Neural cell (in vitro differentiated cells): ENCODE results near the gene RIPOR2.

Source experiments
- CTCF ChIP-seq: fragments of 450-650 bp; IDR thresholded peaks from 2 replicates; pipeline ENCODE4 v1.5.1; 2014; ENCODE audit warnings: antibody characterized with exemption, mild to moderate bottlenecking, moderate library complexity; ENCODE audit not compliant: poor library complexity, severe bottlenecking
- EP300 ChIP-seq: fragments of 450-650 bp; conservative IDR thresholded peaks from 2 replicates; pipeline ENCODE4 v1.6.1; 2014; ENCODE audit warnings: antibody characterized with exemption, mild to moderate bottlenecking, moderate library complexity; ENCODE audit not compliant: poor library complexity, severe bottlenecking
- EZH2 ChIP-seq: fragments of 200-600, 300-800 bp; shearing (Covaris generic), sonication (generic); IDR thresholded peaks from 2 replicates; pipeline ENCODE4 v1.6.1; 2014; ENCODE audit warnings: antibody characterized with exemption, low read length, borderline replicate concordance, mild to moderate bottlenecking; ENCODE audit not compliant: insufficient read depth, poor library complexity, severe bottlenecking
- POLR2AphosphoS5 ChIP-seq: IDR thresholded peaks from 2 replicates; pipeline ENCODE4 v1.6.1; 2012
- RAD21 ChIP-seq: fragments of 450-650 bp; conservative IDR thresholded peaks from 2 replicates; pipeline ENCODE4 v1.6.1; 2014; ENCODE audit warnings: antibody characterized with exemption, mild to moderate bottlenecking, moderate library complexity
- REST ChIP-seq: IDR thresholded peaks from 2 replicates; pipeline ENCODE4 v1.6.1; 2012; ENCODE audit warnings: borderline replicate concordance
- SMC3 ChIP-seq: fragments of 450-650 bp; conservative IDR thresholded peaks from 2 replicates; pipeline ENCODE4 v1.6.1; 2014; ENCODE audit warnings: antibody characterized with exemption, mild to moderate bottlenecking, moderate library complexity; ENCODE audit not compliant: poor library complexity
- TAF1 ChIP-seq: IDR thresholded peaks from 2 replicates; pipeline ENCODE4 v1.6.1; 2012; ENCODE audit warnings: low read depth

DNA sequence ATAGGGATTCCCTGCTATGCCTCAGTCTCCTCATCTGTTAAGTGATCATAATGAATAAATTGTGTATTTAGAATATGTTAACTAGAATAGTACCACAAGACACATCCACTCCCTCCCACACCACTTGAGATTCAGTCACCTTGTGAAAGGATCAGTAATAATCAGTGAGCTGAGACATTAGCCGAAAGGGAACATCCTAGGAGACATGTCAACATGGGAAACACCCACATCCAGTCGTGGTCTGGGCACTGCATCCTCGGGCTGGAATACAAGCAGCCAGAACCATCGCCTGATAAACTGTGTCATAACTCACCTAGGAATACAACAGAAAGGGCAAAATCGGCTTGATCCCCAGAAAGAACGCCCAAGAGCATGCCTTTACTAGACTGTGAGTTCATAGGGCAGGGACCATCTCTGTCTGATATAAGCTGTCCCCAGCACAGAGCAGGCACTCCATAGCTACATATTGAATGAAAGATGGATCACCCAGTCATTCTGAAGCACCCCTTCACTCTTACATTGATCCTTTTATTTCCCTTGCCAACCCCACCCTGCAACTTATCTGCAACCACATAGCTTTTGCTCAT is 23.9 kb downstream of the RIPOR2 start:
- TF ChIP-seq EZH2 (no peak), SMC3 (no peak), CTCF (no peak), POLR2AphosphoS5 (no peak), REST (no peak), TAF1 (no peak), RAD21 (no peak), EP300 (no peak)
